A549 (cell line): ENCODE measurements around the gene TBCK.

ENCODE experiments used
- CEBPB ChIP-seq, 2 experiments: fragments of >200 bp in 1 of 2; sonication (Bioruptor Twin) in 1 of 2; formaldehyde crosslinking in 1 of 2; IDR thresholded peaks; 2 replicates each; pipeline ENCODE4 v1.6.1; 2012 to 2016
- CTCF ChIP-seq: fragments of >200 bp; sonication (Bioruptor Twin); formaldehyde crosslinking; IDR thresholded peaks from 3 replicates; pipeline ENCODE4 v1.5.1; 2016
- GATA3 ChIP-seq: IDR thresholded peaks from 2 replicates; pipeline ENCODE4 v1.6.1; 2012; ENCODE audit warnings: borderline replicate concordance
- RAD21 ChIP-seq, 2 experiments: fragments of >200 bp in 1 of 2; sonication (Bioruptor Twin) in 1 of 2; formaldehyde crosslinking in 1 of 2; IDR thresholded peaks in 1 of 2; conservative IDR thresholded peaks in 1 of 2; 2 replicates in 1 of 2; 3 replicates in 1 of 2; pipeline ENCODE4 v1.6.1; 2012 to 2018; ENCODE audit warnings: inconsistent platforms in 1 of 2

- TF ChIP-seq CTCF (no peak), RAD21 (conservative IDR thresholded peaks at IDR 0.05 in 1 of 2, IDR thresholded peaks at IDR 0.05 in 1 of 2) (no peak), GATA3 (no peak), CEBPB (IDR thresholded peaks at IDR 0.05) (no peak)
Measured at GRCh38 chr4:106017975-106018374, 298.0 kb downstream of the TBCK start.
